ENCODE data around the gene STK32B. TPM values are rescaled to one million over a fixed set of nuclear protein-coding genes. Genes with fewer than 3 reads are reported as not detected.

STK32B gene
- total and polyA plus RNA-seq, 2 of the 8 experiments (the other 6 are each of a cell fraction or from before 2014, with no cell fraction given), result 2.3 to 2.5 TPM

DNA sequence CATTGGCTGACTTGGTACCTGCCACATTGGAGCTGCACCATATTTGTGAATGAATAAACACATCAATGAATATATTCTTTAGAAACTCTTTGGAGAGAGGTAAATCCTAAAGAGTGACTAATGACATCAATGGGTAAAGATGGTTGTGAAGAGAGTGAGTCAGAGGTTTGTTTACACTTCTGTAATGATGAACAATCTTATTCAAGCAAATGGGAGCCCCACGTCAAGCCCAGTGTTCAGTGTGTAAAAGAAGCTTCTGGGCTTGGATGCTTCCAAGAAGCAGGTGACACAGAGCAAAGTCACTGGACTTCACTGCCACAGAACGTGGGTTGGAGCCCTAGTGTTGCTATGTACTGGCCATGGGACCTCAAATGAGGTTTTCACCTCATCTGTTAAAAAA is 319.0 kb downstream of the STK32B start:
- DNase-seq (ENCODE audit: low read depth in 1 of 2, low spot score in 2 of 2), result no peak
- POLR2A ChIA-PET (ENCODE audit: partially characterized antibody), result no interaction called here
- Histone ChIP-seq H2BK12ac (ENCODE audit: low read depth, low read length) (no peak overlapping the region), H2BK5ac (ENCODE audit: low read depth, low read length) (no peak overlapping the region), H3K14ac (ENCODE audit: insufficient read length) (no peak overlapping the region), H2BK20ac (ENCODE audit: low read length) (no peak overlapping the region), H2BK120ac (replicated peaks; ENCODE audit: low read depth, low read length) (no peak overlapping the region), H3K18ac (ENCODE audit: extremely low read depth, low read length) (no peak overlapping the region), H3K4me1 (replicated peaks in 1 of 4; ENCODE audit: control insufficient read depth in 3 of 4, insufficient read depth in 4 of 4, low read length in 3 of 4) (peaks cover 0 to 2% (median 0%) of the 10 kb centered on the region in 4 experiments; a peak in 1 of 7 replicates), H3K56ac (replicated peaks; ENCODE audit: insufficient read length, low read depth, low read length) (no peak overlapping the region), H3K79me1 (ENCODE audit: low read depth, low read length) (no peaks in the 10 kb centered on the region), H3K9ac (replicated peaks in 1 of 4; ENCODE audit: extremely low read depth in 1 of 4, low read depth in 3 of 4, low read length in 3 of 4) (no peak overlapping the region), H3K4ac (replicated peaks; ENCODE audit: insufficient read length, low read depth, low read length) (no peak overlapping the region), H3K4me2 (ENCODE audit: insufficient read depth in 1 of 2, low read depth in 2 of 2, low read length in 2 of 2) (no peak overlapping the region), H3K23me2 (ENCODE audit: low read depth, low read length) (no peaks in the 10 kb centered on the region), H3K23ac (ENCODE audit: insufficient read length) (no peak overlapping the region), H2AK5ac (ENCODE audit: low read depth, low read length) (no peak overlapping the region), H4K8ac (ENCODE audit: extremely low read depth, insufficient read depth, low read length) (no peak overlapping the region), H3K79me2 (ENCODE audit: control insufficient read depth in 1 of 2, insufficient read depth in 2 of 2, low read length in 2 of 2) (no peaks in the 10 kb centered on the region), H3K27me3 (replicated peaks in 1 of 4; ENCODE audit: control insufficient read depth in 3 of 4, extremely low read depth in 1 of 4, insufficient read depth in 3 of 4, low read length in 3 of 4) (no peaks in the 10 kb centered on the region), H3K9me3 (ENCODE audit: insufficient read depth in 2 of 2, low read depth in 1 of 2, low read length in 1 of 2) (peaks cover 0 to 2% of the 10 kb centered on the region in 2 experiments; a peak in 1 of 4 replicates), H4K20me1 (replicated peaks in 1 of 2; ENCODE audit: control insufficient read depth in 1 of 2, insufficient read depth in 2 of 2, low read length in 2 of 2) (no peaks in the 10 kb centered on the region), H4K5ac (ENCODE audit: insufficient read length, low read depth, low read length) (no peak overlapping the region), H4K91ac (replicated peaks; ENCODE audit: insufficient read length, low read length) (no peak overlapping the region), H3K4me3 (ENCODE audit: extremely low read depth in 1 of 4, insufficient read depth in 2 of 4, low read depth in 3 of 4, low read length in 4 of 4) (no peak overlapping the region), H3K36me3 (ENCODE audit: control insufficient read depth in 2 of 4, insufficient read depth in 4 of 4, low read length in 3 of 4) (no peaks in the 10 kb centered on the region), H2AFZ (ENCODE audit: low read length) (no peak overlapping the region), H3K27ac (ENCODE audit: low read depth, low read length) (no peak overlapping the region), H2BK15ac (ENCODE audit: low read length) (no peak overlapping the region)
- FAIRE-seq, result no peak
- WGBS, 2 experiments (ENCODE audit: extremely low coverage in 1 of 2, insufficient coverage in 1 of 2, insufficient read length in 1 of 2, insufficient replicate concordance in 2 of 2, low coverage in 1 of 2, low lambda C conversion rate in 2 of 2, missing lambda C conversion rate in 1 of 2), result 79% methylated on average over 2 of the region's 2 CpGs; no CpG with 5 or more reads in 1 of the 2 experiments
- TF ChIP-seq USF2 (IDR thresholded peaks at IDR 0.05; ENCODE audit: low read length) (no peak), KDM5A (IDR thresholded peaks at IDR 0.05; ENCODE audit: low read length) (no peak), CHD1 (IDR thresholded peaks at IDR 0.05; ENCODE audit: low read depth, low read length) (no peak), HDAC2 (IDR thresholded peaks at IDR 0.05; ENCODE audit: borderline replicate concordance in 1 of 2, low read depth in 2 of 2, low read length in 2 of 2) (no peak)
- CTCF ChIA-PET (ENCODE audit: partially characterized antibody), result interaction anchor here (0.6 to 1.5 kb wide), 3 partner anchors 12 to 385 kb away, joined by 3 read pairs; no protein-coding TSS in a partner anchor

All from H1 (cell line).